Measurements from ENCODE around the gene MYZAP.

- no peak for TF ChIP-seq CTCF (IDR thresholded peaks at IDR 0.05)
- no peak for TF ChIP-seq POLR2AphosphoS5 (IDR thresholded peaks at IDR 0.05; ENCODE audit: low read depth, low read length)
- no peak for TF ChIP-seq REST (IDR thresholded peaks at IDR 0.05; ENCODE audit: insufficient read depth in 1 of 2, low read depth in 2 of 2, low read length in 1 of 2)
- TF ChIP-seq TCF7L2 (IDR thresholded peaks at IDR 0.05; ENCODE audit: low read depth, low read length) = no peak
- no peak for TF ChIP-seq SIN3A (IDR thresholded peaks at IDR 0.05; ENCODE audit: borderline replicate concordance, insufficient read depth, low read depth, low read length)
Observed at GRCh38 chr15:57591822-57592367, at the start of gene MYZAP.
